Upper lobe of left lung (tissue), 6 donors: Measurements from ENCODE around the gene CR1. TPM values are rescaled to one million over a fixed set of nuclear protein-coding genes. Genes with fewer than 3 reads are reported as not detected.

Source experiments
- ATAC-seq, 2 donors: fragments of 200-7000 bp; cut with Tn5 transposase; one replicate each; pipeline ENCODE4 v1.9.1; 2022; ENCODE audit warnings: mild to moderate bottlenecking in 2 of 2, moderate library complexity in 2 of 2; ENCODE audit not compliant: low FRiP score in 2 of 2
- DNase-seq, 2 donors: peaks; one replicate each; pipeline ENCODE4 v3.0.0-alpha.2; 2019 to 2020
- H3K27ac ChIP-seq, 4 donors: fragments of 200-600 bp; sonication (generic); one replicate each; pipeline ENCODE4 v1.5.1; 2016 to 2019
- H3K27me3 ChIP-seq, 4 donors: fragments of 200-600 bp; sonication (generic); one replicate each; pipeline ENCODE4 v1.5.1; 2017 to 2019
- H3K36me3 ChIP-seq, 4 donors: fragments of 200-600 bp; sonication (generic); one replicate each; pipeline ENCODE4 v1.5.1; 2016 to 2019
- H3K4me1 ChIP-seq, 4 donors: fragments of 200-600 bp; sonication (generic); one replicate each; pipeline ENCODE4 v1.5.1; 2018 to 2019
- H3K4me3 ChIP-seq, 4 donors: fragments of 200-600 bp; sonication (generic); one replicate each; pipeline ENCODE4 v1.5.1; 2017 to 2019; ENCODE audit warnings: mild to moderate bottlenecking in 2 of 4, moderate library complexity in 1 of 4
- H3K9me3 ChIP-seq, 4 donors: fragments of 200-600 bp; sonication (generic); one replicate each; pipeline ENCODE4 v1.5.1; 2018 to 2019
- EP300 ChIP-seq, 4 donors: sonication (generic); formaldehyde crosslinking; IDR thresholded peaks; one replicate each; pipeline ENCODE4 v1.5.1; 2017; ENCODE audit warnings: antibody characterized with exemption in 4 of 4, control low read depth in 2 of 4
- POLR2A ChIP-seq, 4 donors: fragments of 450-650 bp; IDR thresholded peaks; one replicate each; pipeline ENCODE4 v1.5.1; 2016 to 2017; ENCODE audit warnings: antibody characterized with exemption in 4 of 4, mild to moderate bottlenecking in 2 of 4
- POLR2AphosphoS5 ChIP-seq, 2 donors: sonication (generic); formaldehyde crosslinking; IDR thresholded peaks; one replicate each; pipeline ENCODE4 v1.5.1; 2017; ENCODE audit warnings: antibody characterized with exemption in 2 of 2
- WGBS, 2 donors: methylation state at CpG; one replicate each; pipeline ENCODE4 v1.1.5; 2017 to 2018; 5-methylcytosine and 5-hydroxymethylcytosine counted together
- total RNA-seq, 6 donors: library from RNA; depleted of rRNA in 4 of 6; stranded (reverse); fragments of >200 nt in 4 of 6; gene quantifications; one replicate each; pipeline versions ENCODE4 v1.1.0 to v1.2.1, GENCODE V29; 2016 to 2021
- TF ChIP-seq, protein P1 (sequence below), 6 experiments: fragments of 450-650 bp in 4 of 6; fragments of 200-600 bp in 2 of 6; sonication (generic) in 2 of 6; IDR thresholded peaks; one replicate each; pipeline ENCODE4 v1.5.1; 2016 to 2019; ENCODE audit warnings: antibody characterized with exemption in 6 of 6
- donor health status: DM: no; HTN: no; CAD: no; lungs with moderate emphysema.
- donor health status: DM: no; HTN: yes; CAD: no; lungs with severe emphysema.

CR1 gene
- total RNA-seq, 6 donors from 2014 or later: 5.1 to 19.3 (median 11.4) TPM

DNA sequence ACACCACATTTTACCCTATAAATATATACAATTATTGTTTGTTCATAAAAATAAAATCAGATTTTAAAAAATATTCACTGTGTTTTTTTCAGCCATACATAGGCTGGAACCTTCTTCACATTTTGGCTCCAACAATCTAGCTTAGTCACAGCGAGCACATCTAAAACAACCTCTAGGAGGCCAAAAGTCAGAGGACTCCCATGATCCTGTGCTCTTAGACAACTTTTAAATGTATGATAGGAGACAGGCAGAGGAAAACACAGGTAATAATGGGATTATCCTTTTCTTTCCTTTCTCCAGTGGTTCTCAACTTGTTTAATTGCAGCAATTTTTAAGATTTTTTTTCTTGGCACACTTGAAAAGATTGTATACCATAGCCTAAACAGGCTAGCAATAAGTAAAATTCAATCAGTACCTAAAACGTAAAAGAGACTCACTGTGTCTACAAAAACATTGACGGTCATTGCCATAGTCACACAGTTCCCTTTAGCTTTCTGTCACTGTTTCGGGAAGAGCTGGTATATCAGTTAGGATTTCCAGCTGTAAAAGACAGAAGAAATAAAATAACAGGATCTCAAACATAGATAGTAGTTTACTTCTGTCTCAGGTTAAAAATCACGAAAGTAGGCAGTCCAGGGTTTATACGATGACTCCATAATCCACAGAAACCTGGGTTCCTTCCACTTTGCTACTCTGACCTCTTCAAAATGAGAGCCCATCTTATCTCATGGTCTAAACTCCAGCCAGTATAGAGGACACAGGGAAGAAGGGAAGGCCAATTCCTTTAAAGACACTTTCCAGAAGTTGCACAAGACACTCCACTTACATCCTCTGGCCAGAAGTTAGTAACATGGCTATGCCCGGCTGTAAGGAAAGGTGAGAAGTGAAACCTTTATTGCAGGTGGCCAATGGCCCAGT lies 109.7 kb downstream of the CR1 start:
- ATAC-seq (no peak), DNase-seq (no peak)
- Histone ChIP-seq H3K9me3 (no peaks in the 10 kb centered on the region), H3K4me3 (no peak overlapping the region), H3K36me3 (no peaks in the 10 kb centered on the region), H3K27ac (no peak overlapping the region), H3K27me3 (no peaks in the 10 kb centered on the region), H3K4me1 (no peaks in the 10 kb centered on the region)
- WGBS, 2 donors: 92 to 93% methylated on average over 7 of the region's 7 CpGs
- TF ChIP-seq, protein P1, sequence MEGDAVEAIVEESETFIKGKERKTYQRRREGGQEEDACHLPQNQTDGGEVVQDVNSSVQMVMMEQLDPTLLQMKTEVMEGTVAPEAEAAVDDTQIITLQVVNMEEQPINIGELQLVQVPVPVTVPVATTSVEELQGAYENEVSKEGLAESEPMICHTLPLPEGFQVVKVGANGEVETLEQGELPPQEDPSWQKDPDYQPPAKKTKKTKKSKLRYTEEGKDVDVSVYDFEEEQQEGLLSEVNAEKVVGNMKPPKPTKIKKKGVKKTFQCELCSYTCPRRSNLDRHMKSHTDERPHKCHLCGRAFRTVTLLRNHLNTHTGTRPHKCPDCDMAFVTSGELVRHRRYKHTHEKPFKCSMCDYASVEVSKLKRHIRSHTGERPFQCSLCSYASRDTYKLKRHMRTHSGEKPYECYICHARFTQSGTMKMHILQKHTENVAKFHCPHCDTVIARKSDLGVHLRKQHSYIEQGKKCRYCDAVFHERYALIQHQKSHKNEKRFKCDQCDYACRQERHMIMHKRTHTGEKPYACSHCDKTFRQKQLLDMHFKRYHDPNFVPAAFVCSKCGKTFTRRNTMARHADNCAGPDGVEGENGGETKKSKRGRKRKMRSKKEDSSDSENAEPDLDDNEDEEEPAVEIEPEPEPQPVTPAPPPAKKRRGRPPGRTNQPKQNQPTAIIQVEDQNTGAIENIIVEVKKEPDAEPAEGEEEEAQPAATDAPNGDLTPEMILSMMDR (IDR thresholded peaks at IDR 0.05): no peak
- TF ChIP-seq POLR2AphosphoS5 (IDR thresholded peaks at IDR 0.05): no peak
- no peak for TF ChIP-seq POLR2A (IDR thresholded peaks at IDR 0.05)
- TF ChIP-seq EP300 (IDR thresholded peaks at IDR 0.05): no peak

DNA sequence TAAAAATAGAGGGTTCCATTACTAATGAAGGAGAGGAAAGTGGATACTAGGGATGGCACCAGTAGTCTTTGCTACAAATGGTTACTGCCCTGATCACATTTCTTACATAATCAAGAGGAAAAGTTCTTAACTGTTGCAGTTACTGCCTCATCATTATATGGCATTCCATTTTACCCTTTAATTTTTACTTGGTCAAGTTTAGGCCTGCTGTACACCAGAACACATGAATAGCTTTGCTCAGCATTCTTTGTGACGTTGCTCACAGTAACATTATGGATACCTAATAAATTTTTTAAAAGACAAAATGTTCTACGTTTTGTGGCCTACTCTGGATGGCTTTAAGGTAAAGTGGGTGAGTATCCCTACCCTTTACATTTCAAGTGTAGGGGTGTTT lies 110.4 kb downstream of the CR1 start:
- 91 to 93% methylated on average over 2 of the region's 2 CpGs for WGBS, 2 donors
- H3K4me3 ChIP-seq: no peak overlapping the region
- no peaks in the 10 kb centered on the region for H3K4me1 ChIP-seq
- no peak for ATAC-seq
- DNase-seq: no peak
- no peaks in the 10 kb centered on the region for H3K27me3 ChIP-seq
- no peak for TF ChIP-seq POLR2A (IDR thresholded peaks at IDR 0.05)
- no peak for TF ChIP-seq EP300 (IDR thresholded peaks at IDR 0.05)
- TF ChIP-seq, protein P1 (IDR thresholded peaks at IDR 0.05): no peak
- no peak for TF ChIP-seq POLR2AphosphoS5 (IDR thresholded peaks at IDR 0.05)
- H3K27ac ChIP-seq: no peak overlapping the region
- H3K36me3 ChIP-seq: no peaks in the 10 kb centered on the region
- H3K9me3 ChIP-seq: no peaks in the 10 kb centered on the region

DNA sequence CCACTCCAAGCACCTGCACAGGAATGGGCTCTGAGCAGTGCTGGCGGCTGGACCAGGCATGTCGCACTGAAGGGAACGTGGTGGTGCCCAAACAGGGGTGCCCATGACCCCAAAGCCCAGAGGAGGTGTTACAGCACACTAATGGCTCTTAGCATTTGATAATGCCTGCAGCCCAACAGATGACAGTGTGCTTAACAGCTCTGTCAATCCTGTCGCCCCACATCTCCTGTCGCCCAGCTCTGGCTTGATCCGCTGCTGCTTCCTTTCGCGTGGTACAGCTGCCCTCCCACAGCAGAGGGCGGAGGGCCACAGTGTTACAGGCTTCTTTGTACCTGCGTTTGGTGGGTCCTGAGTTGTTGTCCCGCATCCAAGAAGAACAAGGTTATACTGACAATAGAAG lies 116.8 kb downstream of the CR1 start:
- Histone ChIP-seq H3K4me1 (no peaks in the 10 kb centered on the region), H3K27ac (no peak overlapping the region), H3K36me3 (peaks cover 0 to 2% (median 0%) of the 10 kb centered on the region in 4 donors), H3K4me3 (no peak overlapping the region), H3K27me3 (no peaks in the 10 kb centered on the region), H3K9me3 (no peaks in the 10 kb centered on the region)
- DNase-seq: peak in 1 of 2 donors; percentile 19
- WGBS, 2 donors: 84 to 87% methylated on average over 11 of the region's 11 CpGs
- TF ChIP-seq, protein P1 (IDR thresholded peaks at IDR 0.05): no peak
- TF ChIP-seq POLR2AphosphoS5 (IDR thresholded peaks at IDR 0.05) (no peak), EP300 (IDR thresholded peaks at IDR 0.05) (no peak), POLR2A (IDR thresholded peaks at IDR 0.05) (no peak)
- ATAC-seq: no peak

DNA sequence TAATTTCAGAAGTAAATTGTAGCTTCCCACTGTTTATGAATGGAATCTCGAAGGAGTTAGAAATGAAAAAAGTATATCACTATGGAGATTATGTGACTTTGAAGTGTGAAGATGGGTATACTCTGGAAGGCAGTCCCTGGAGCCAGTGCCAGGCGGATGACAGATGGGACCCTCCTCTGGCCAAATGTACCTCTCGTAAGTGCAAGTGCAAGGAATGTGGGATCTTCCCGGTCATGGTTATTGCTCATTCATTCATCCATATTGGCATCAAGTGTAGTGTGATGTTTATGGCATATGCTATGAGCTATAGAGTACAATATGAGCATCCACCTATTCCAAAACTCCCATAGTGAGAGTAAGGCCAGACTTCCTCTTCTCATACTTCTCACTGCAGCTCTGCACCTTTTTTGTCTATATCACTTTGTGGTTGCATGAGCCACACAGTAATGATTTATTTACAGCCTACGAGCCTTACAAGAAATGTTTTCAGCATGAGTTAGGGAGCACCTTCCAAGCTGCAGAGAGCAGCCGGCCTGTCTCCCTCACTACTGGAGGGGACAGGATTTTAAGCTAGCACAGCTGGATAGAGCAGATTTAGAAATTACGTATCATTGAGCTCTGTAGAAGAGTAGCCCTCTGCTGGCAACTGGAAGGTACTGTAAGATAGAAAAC lies 124.0 kb downstream of the CR1 start:
- Histone ChIP-seq H3K4me1 (no peaks in the 10 kb centered on the region), H3K27me3 (no peaks in the 10 kb centered on the region), H3K9me3 (no peaks in the 10 kb centered on the region), H3K4me3 (no peak overlapping the region), H3K27ac (no peak overlapping the region), H3K36me3 (no peaks in the 10 kb centered on the region)
- DNase-seq (no peak), ATAC-seq (peak; percentile 82 to 92)
- TF ChIP-seq, protein P1 (IDR thresholded peaks at IDR 0.05): peak; percentile 39 to 65 (median 52)
- TF ChIP-seq EP300 (IDR thresholded peaks at IDR 0.05): no peak
- 48 to 49% methylated on average over 7 of the region's 7 CpGs for WGBS, 2 donors
